K562 (cell line): ENCODE measurements around the gene STX2. TPM values are rescaled to one million over a fixed set of nuclear protein-coding genes. Genes with fewer than 3 reads are reported as not detected.
A peak's percentile ranks its signal among the peaks of the same experiment; 100 is the strongest.

ENCODE experiments used
- ATAC-seq: fragments of 200-7000 bp; cut with Tn5 transposase; 3 replicates; pipeline ENCODE4 v1.9.1; 2020; ENCODE audit warnings: moderate library complexity
- BruUV-seq: library from RNA; stranded (reverse); fragments of 400-500 nt; replicated peaks from 2 replicates; lab custom pipeline; 2021; lab: Mats Ljungman, UMichigan
- CTCF ChIA-PET: fragments of 300-600 bp; formaldehyde crosslinking; extraction: SDS; loops from one replicate; lab custom pipeline; 2021; ENCODE audit warnings: low intra/inter-chr PET ratio; lab: Yijun Ruan, JAX
- POLR2A ChIA-PET: fragments of 300-600, 350-650 bp; sonication (Branson Sonifier 250); formaldehyde crosslinking; extraction: SDS; loops from one replicate; lab custom pipeline; 2021; ENCODE audit warnings: antibody characterized with exemption, inconsistent platforms; lab: Yijun Ruan, JAX
- DNase-seq, 4 experiments: peaks; one replicate each; pipeline versions ENCODE4 v3.0.0 to v3.0.0-alpha.2; 2011 to 2018; ENCODE audit warnings: low spot score in 3 of 4, mixed read lengths in 3 of 4; ENCODE audit errors: extremely low read depth in 1 of 4
- FAIRE-seq: peaks from 2 replicates; lab custom pipeline; 2011; peaks lifted over from hg19 to GRCh38; lab: Jason Lieb, UNC
- H2AFZ ChIP-seq: 2 replicates; pipeline ENCODE4 v1.6.0; 2011; ENCODE audit warnings: low read depth, low read length, control low read depth, inconsistent platforms
- H3K27ac ChIP-seq: fragments of 200-600 bp; 3 replicates; pipeline ENCODE4 v1.8.0; 2011; ENCODE audit warnings: low read depth, mild to moderate bottlenecking, control low read depth, inconsistent platforms, low read length, moderate library complexity, mixed read lengths; ENCODE audit errors: extremely low read depth
- H3K27me3 ChIP-seq, 2 experiments: fragments of 300-600 bp in 1 of 2; 2 replicates in 1 of 2; 3 replicates in 1 of 2; pipeline versions ENCODE4 v1.6.0 to v1.8.0; 2011; ENCODE audit warnings: inconsistent platforms in 2 of 2, low read length in 2 of 2, mild to moderate bottlenecking in 1 of 2, mixed read lengths in 1 of 2, moderate library complexity in 1 of 2; ENCODE audit not compliant: control insufficient read depth in 2 of 2, insufficient read depth in 2 of 2
- H3K36me3 ChIP-seq: fragments of 300-600 bp; 3 replicates; pipeline ENCODE4 v1.8.0; 2011; ENCODE audit warnings: mild to moderate bottlenecking, low read length, inconsistent platforms; ENCODE audit not compliant: control insufficient read depth, insufficient read depth
- H3K4me1 ChIP-seq, 2 experiments: fragments of 200-600 bp in 1 of 2; replicated peaks in 1 of 2; 2 replicates in 1 of 2; 3 replicates in 1 of 2; pipeline versions ENCODE4 v1.5.1 to v1.8.0; 2011; ENCODE audit warnings: inconsistent platforms in 2 of 2, low read length in 2 of 2, mild to moderate bottlenecking in 1 of 2, mixed read lengths in 1 of 2, moderate library complexity in 1 of 2; ENCODE audit not compliant: control insufficient read depth in 2 of 2, insufficient read depth in 2 of 2
- H3K4me2 ChIP-seq: 2 replicates; pipeline ENCODE4 v1.6.1; 2011; ENCODE audit warnings: low read length, control low read depth, inconsistent platforms, mixed read lengths; ENCODE audit not compliant: insufficient read depth
- H3K4me3 ChIP-seq: fragments of 200-600 bp; sonication (generic), shearing (Covaris generic); 2 replicates; pipeline ENCODE4 v1.5.1; 2016; ENCODE audit warnings: control low read depth, inconsistent platforms
- H3K79me2 ChIP-seq: fragments of 200-600 bp; 3 replicates; pipeline ENCODE4 v1.8.0; 2011; ENCODE audit warnings: low read length, inconsistent platforms; ENCODE audit not compliant: control insufficient read depth, insufficient read depth
- H3K9ac ChIP-seq, 2 experiments: 2 replicates each; pipeline versions ENCODE4 v1.6.0 to v1.6.1; 2011; ENCODE audit warnings: low read depth in 2 of 2, low read length in 2 of 2, control low read depth in 1 of 2, inconsistent platforms in 1 of 2, mild to moderate bottlenecking in 1 of 2, mixed read lengths in 1 of 2; ENCODE audit not compliant: insufficient read depth in 1 of 2
- H3K9me1 ChIP-seq: one replicate; pipeline ENCODE4 v1.6.0; 2011; ENCODE audit warnings: inconsistent platforms, mild to moderate bottlenecking, low read length, moderate library complexity; ENCODE audit not compliant: control insufficient read depth, insufficient read depth
- H3K9me3 ChIP-seq: replicated peaks from 2 replicates; pipeline ENCODE4 v1.5.1; 2011; ENCODE audit warnings: low read depth, low read length, inconsistent platforms; ENCODE audit not compliant: control insufficient read depth, insufficient read depth
- H4K20me1 ChIP-seq: replicated peaks from 2 replicates; pipeline ENCODE4 v1.6.1; 2011; ENCODE audit warnings: low read length, inconsistent platforms, mixed read lengths; ENCODE audit not compliant: control insufficient read depth, insufficient read depth
- CCNT2 ChIP-seq: IDR thresholded peaks from 2 replicates; pipeline ENCODE4 v1.6.1; 2011; ENCODE audit warnings: borderline replicate concordance, low read depth, mild to moderate bottlenecking, moderate library complexity, mixed read lengths, low read length; ENCODE audit not compliant: insufficient read length; ENCODE audit errors: extremely low read depth
- DNMT1 ChIP-seq: fragments of 450-650 bp; IDR thresholded peaks from 2 replicates; pipeline ENCODE4 v1.6.1; 2016; ENCODE audit warnings: antibody characterized with exemption, mild to moderate bottlenecking
- HDGF ChIP-seq: fragments of 450-650 bp; IDR thresholded peaks from 2 replicates; pipeline ENCODE4 v1.6.1; 2016
- PHTF2 ChIP-seq: fragments of 250-450 bp; sonication (Bioruptor Pico); IDR thresholded peaks from 2 replicates; pipeline ENCODE4 v1.5.0; 2021; ENCODE audit warnings: mild to moderate bottlenecking
- TARDBP ChIP-seq: fragments of 450-650 bp; IDR thresholded peaks from 2 replicates; pipeline ENCODE4 v1.6.1; 2016
- ZKSCAN3 ChIP-seq: fragments of 250-450 bp; sonication (Bioruptor Pico); IDR thresholded peaks from 2 replicates; pipeline ENCODE4 v1.4.0; 2020
- ZNF41 ChIP-seq: fragments of 250-450 bp; sonication (Bioruptor Pico); conservative IDR thresholded peaks from 2 replicates; pipeline ENCODE4 v1.4.0; 2020; ENCODE audit warnings: mild to moderate bottlenecking
- WGBS: fragments of 100-300 bp; shearing (Covaris generic); methylation state at CpG from one replicate; pipeline ENCODE4 v1.1.6; 2016; ENCODE audit warnings: low coverage, mixed read lengths; ENCODE audit not compliant: insufficient coverage; ENCODE audit errors: missing lambda C conversion rate; 5-methylcytosine and 5-hydroxymethylcytosine counted together
- in situ Hi-C: fragments of 300-500 bp; cut with MboI; formaldehyde crosslinking; loops from 4 replicates; pipeline ENCODE4 v1.15.0; 2018; ENCODE audit warnings: inconsistent platforms, mixed read lengths
- intact Hi-C: fragments of 100-400 bp; cut with micrococcal nuclease; formaldehyde crosslinking; loops from 2 replicates; pipeline ENCODE4 v1.14.2; 2022
- polyA plus RNA-seq, 8 experiments: library from polyadenylated mRNA; depleted of rRNA in 4 of 8; stranded (reverse) in 5 of 8; unstranded in 3 of 8; fragments of >200 nt; fragmentation: Nextera tagmentation in 2 of 8; fragmentation: Illumina TruSeq in 1 of 8; extraction: Ambion mirVana in 2 of 8; extraction: Trizol in 1 of 8; gene quantifications; 2 replicates each; pipeline versions ENCODE4 v1.2.1 to v1.2.3, GENCODE V29; 2011 to 2014; ENCODE audit warnings: inconsistent platforms in 1 of 8, missing spikeins in 1 of 8
- total RNA-seq, 7 experiments: library from RNA; depleted of rRNA in 6 of 7; stranded (reverse); fragments of >200 nt in 6 of 7; fragmentation: Illumina TruSeq in 2 of 7; extraction: Trizol in 2 of 7; gene quantifications; 2 replicates each; pipeline versions ENCODE4 v1.2.1 to v1.2.3, GENCODE V29; 2011 to 2021; ENCODE audit warnings: low replicate concordance in 1 of 7
- TF ChIP-seq, protein P1 (sequence below): fragments of 450-650 bp; IDR thresholded peaks from 2 replicates; pipeline ENCODE4 v1.6.1; 2016
- TF ChIP-seq, protein P2 (sequence below): fragments of 250-450 bp; sonication (Bioruptor Pico); IDR thresholded peaks from 2 replicates; pipeline ENCODE4 v1.8.0; 2022; ENCODE audit warnings: inconsistent platforms, mild to moderate bottlenecking, moderate library complexity, borderline replicate concordance

The STX2 gene
- total and polyA plus RNA-seq, 9 of the 15 experiments (the other 6 are each of a cell fraction or from before 2014, with no cell fraction given): 22.2 to 54.6 (median 30.8) TPM

DNA sequence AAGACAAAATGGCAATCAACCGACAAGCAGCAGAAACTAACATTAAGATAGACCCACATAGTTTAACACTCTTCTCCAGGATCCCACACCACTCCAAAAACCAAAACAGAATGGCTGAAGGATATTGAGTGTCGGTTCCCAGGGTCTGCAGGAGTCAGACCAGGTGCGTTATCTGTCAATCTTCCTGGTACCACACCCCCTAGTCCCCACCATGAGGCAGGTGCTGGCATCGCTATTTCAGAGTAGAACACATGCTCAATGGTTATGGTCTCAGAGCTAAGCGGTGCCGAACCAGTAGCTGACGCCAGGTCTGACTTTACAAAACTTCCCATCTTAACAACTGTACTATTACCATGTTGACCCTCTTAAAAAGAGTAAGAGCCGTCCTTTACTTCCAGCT lies 10.2 kb downstream of the STX2 start:
- Histone ChIP-seq H3K4me1 (peaks cover 59% of the 10 kb centered on the region in 2 experiments; a peak in 4 of 5 replicates), H2AFZ (no peak overlapping the region), H3K27me3 (no peaks in the 10 kb centered on the region), H3K9ac (peak overlapping the region in 1 of 2 experiments; percentile 53; a peak in 1 of 4 replicates), H3K9me3 (no peaks in the 10 kb centered on the region; the same call in 1 of the 2 replicates), H3K27ac (peak overlapping the region; percentile 37; the same call in 2 of the 3 replicates), H3K4me3 (no peak overlapping the region), H4K20me1 (no peaks in the 10 kb centered on the region), H3K9me1 (no peaks in the 10 kb centered on the region), H3K36me3 (peaks cover 26% of the 10 kb centered on the region; the same call in 1 of the 3 replicates), H3K79me2 (peaks cover 80% of the 10 kb centered on the region), H3K4me2 (peak overlapping the region; percentile 40; the same call in 1 of the 2 replicates)
- no peak for TF ChIP-seq HDGF
- no peak for TF ChIP-seq ZKSCAN3 (CRISPR knock-in tag)
- TF ChIP-seq DNMT1: no peak
- TF ChIP-seq, protein P1, sequence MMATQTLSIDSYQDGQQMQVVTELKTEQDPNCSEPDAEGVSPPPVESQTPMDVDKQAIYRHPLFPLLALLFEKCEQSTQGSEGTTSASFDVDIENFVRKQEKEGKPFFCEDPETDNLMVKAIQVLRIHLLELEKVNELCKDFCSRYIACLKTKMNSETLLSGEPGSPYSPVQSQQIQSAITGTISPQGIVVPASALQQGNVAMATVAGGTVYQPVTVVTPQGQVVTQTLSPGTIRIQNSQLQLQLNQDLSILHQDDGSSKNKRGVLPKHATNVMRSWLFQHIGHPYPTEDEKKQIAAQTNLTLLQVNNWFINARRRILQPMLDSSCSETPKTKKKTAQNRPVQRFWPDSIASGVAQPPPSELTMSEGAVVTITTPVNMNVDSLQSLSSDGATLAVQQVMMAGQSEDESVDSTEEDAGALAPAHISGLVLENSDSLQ: peak; percentile 53
- TF ChIP-seq TARDBP: no peak
- no peak for TF ChIP-seq PHTF2
- TF ChIP-seq, protein P2, sequence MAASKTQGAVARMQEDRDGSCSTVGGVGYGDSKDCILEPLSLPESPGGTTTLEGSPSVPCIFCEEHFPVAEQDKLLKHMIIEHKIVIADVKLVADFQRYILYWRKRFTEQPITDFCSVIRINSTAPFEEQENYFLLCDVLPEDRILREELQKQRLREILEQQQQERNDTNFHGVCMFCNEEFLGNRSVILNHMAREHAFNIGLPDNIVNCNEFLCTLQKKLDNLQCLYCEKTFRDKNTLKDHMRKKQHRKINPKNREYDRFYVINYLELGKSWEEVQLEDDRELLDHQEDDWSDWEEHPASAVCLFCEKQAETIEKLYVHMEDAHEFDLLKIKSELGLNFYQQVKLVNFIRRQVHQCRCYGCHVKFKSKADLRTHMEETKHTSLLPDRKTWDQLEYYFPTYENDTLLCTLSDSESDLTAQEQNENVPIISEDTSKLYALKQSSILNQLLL (CRISPR knock-in tag): no peak
- TF ChIP-seq ZNF41 (CRISPR knock-in tag): no peak
- no peak for TF ChIP-seq CCNT2
- no peak for ATAC-seq
- DNase-seq: no peak
- ChIA-PET POLR2A (interaction anchor here (1.1 kb wide), 1 partner anchor 221 kb away, joined by 4 read pairs; no protein-coding TSS in a partner anchor), CTCF (no interaction called here)
- in situ Hi-C loops (no loop called here), intact Hi-C loops (no loop called here)
- no TSS peak for BruUV-seq
- 66% methylated on average over 7 of the region's 8 CpGs for WGBS
- no peak for FAIRE-seq
